DMS53 (cell line): ENCODE data around the gene ASB15.

Source experiments
- DNase-seq: peaks from one replicate; lab custom pipeline; 2025; lab: John Stamatoyannopoulos, UW

Gene ASB15

DNA sequence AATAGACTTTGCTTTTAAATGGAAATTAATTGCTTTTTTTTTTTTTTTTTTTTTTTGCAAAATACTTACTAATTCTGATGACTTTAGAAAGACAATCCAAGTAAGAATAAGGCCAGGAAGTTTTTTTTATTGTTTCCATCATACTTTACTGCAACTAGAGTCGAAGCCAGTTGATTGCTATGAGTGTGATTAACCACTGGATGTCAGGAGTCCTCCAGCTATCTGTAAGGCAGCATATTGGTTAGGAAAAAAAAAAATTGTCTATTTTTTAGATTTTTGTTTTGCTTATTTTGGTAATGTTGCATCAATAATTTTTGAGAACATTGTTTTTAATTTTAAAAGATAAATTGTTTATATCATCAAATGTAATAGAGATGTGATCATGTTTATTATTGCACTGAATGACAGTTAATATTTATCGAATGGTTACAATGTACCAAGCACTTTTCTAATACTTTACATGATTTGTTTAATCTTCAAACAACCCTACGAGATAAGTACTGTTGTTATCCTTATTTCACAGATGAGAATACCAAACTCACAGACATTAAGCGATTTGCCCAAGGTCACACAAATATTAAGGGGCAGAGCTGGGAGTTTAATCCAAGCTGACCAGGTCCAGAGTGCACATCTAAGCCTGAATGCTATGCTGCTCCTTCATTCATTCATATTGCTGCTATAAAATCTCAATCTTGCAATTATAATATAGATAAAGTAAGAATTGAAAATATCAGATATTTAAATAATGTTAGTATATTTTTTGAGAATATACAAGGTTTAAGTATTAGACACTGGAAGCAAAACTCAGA lies 34.1 kb downstream of the ASB15 start:
- peak; percentile 73 for DNase-seq

DNA sequence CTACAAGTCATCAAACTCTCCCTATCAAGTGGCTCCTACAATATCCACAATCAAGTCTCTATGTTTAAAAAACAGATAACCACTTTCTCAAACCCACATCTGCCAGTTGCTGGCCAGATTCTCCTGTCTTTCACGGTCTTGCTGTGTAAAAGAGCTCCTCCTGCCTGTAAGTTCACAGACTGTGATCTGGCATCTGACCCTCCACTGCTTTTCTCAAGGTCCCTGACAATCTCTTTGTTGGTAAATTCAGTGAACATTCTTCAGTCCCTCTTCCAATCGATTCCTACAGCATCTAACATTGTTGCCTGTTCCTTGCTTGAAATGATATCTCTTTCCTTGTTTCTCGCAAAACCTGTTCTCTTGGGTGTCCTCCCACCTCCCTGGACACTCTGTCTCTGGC lies 35.6 kb downstream of the ASB15 start:
- DNase-seq: peak; percentile 46

- no peak for DNase-seq
These were observed 36.3 kb downstream of the ASB15 start for GRCh38 chr7:123637878-123638277.

DNA sequence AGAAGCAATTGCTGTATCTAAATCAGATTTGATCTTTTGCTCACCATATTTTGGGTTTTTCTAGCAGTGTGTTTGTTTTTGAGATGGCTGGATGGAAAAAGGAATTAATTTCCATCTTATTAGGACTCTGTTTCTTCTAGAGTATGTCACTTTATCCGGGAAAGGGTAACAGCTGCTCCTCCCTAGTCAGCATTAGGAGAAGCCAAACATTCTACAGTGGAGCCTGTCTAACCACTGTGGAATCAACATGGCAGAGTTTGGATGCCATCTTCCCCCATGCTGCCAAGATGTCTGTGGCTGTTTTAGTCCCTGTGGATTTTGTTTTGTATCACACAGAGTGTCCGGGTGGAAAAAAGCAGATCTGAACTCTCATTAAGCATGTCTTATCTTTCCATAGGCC lies 38.0 kb downstream of the ASB15 start:
- DNase-seq: no peak

DNA sequence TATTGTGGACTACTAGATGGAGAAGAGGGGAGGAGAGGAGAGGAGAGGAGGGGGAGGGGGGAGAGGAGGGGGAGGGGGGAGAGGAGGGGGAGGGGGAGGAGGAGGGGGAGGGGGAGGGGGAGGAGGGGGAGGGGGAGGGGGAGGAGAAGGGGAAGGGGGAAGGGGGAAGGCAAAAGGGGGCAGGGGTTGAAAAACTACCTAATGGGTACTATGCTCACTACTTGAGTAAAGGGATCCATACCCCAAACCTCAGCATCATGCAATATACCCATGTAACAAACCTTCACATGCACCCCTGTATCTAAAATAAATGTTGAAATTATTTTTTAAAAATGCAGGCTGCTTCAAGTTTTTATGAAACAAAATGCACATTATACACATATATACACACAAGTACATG lies 39.0 kb downstream of the ASB15 start:
- DNase-seq: no peak

GRCh38 chr7:123641901-123642300 lies 40.3 kb downstream of the ASB15 start:
- no peak for DNase-seq

DNA sequence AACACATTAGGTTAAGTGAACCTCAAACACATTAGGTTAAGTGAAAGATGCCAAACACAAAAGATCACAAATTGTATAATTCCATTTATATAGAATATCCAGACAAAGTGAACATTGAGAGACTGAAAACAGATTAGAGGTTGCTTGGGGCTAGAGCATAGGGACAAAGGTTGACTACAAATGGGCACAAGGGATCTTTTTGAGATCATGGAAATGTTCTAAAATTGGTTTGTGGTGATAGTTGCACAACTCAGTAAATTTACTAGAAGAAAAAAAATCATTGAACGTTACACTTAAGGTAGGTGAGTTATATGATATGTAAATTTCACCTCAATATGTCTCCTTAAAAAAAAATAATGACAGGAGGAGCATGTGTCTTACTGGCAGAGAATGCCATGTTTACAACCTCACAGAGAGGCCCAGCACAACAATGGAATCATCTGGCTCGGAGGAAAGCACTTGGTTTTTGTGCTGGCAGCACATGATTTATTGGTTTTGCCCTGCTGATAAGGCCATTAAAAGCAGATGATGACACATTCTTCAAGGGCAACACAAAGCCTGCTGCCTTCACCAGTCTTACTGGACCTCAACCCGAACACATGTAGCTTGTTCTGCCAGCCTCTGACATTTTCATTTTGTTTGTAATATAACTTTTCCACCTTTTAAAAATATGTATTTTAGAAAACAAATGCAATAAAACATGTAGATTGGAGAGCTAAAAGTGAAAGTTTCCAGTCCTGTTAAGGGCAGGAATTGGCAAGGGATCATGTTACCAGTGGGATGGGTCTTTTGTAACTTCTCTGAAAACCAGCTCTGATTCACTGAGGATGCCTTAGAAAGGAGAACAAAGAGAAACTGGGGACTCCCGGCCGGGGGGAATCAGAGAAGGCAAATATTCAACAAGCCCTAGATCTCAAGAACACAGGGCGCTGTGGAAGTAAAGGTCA lies 42.1 kb downstream of the ASB15 start:
- DNase-seq: peak; percentile 87

DNA sequence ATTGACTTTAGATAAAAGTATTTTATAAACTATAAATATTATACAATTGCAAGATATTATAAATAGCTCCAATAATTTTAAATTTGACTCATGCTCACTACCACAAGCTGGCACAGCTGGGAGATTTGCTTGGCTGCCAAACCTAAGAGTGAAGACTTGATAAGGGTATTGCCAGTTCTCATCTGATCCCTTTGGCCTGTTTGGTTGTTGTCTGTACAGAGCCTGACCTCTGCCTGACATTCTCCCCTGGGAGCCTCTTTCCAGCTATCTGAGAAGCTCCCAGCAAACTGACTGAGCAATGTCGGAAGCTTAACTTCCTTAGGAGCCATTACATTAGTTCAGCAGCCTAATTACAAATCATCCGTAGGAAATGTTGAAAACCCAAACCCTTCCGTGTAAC lies 43.9 kb downstream of the ASB15 start:
- no peak for DNase-seq

- DNase-seq: no peak
These were observed 45.6 kb downstream of the ASB15 start for GRCh38 chr7:123647106-123647730.

- no peak for DNase-seq
These were observed 48.3 kb downstream of the ASB15 start for GRCh38 chr7:123649964-123650363.

GRCh38 chr7:123650595-123650994 lies 49.0 kb downstream of the ASB15 start:
- DNase-seq: no peak

DNA sequence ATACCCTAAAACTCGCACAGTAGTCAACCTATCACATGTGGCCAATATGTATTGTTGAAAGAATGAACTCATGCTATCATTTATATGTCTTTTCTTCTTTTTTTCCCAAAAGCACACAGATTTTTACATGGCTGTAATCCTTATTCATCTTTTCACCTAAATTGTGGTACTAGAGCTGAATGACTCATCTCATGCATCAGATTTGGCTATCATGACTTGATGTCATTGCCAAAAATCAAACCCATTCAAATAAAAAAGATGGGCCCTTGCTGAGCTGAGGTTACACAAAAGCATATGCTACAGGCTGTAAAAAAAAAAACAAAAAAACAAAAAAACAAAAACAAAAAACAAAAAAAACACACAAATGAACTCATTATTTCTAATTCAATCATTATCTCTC lies 50.8 kb downstream of the ASB15 start:
- no peak for DNase-seq

DNA sequence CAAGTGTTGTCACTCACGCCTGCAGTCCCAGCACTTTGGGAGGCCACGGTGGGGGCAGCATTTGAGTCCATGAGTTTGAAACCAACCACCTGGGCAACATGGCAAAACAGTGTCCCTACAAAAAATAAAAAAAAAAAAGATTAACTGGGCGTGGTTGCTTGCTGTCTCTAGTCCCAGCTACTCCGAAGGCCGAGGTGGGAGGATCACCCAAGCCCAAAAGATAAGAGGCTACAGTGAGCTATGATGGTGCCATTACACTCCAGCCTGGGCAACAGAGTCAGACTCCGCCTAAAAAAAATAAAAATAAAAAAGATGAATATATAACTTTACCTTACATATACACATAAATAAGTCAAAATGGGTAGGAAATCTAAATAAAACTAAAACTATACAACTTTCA lies 51.5 kb downstream of the ASB15 start:
- no peak for DNase-seq

DNA sequence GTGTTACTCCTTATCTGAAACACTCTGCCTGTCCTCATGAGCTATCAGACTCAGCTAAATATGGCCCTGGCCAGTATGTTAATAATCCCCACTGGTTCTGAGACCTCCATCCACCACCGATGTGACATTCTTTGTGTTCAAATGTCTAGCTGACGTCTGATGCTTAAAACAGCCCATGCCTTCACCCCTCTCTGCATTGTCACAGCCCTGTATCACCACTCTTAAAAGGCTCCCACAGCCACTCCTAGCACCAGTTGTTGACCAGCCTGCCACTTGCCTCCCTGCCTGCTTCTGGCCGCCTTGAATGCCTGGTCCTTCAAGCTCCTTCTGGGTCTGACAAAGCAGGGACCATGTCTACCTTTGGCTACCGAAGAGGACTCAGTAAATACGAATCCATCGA lies 54.0 kb downstream of the ASB15 start, which contains the start of gene LMOD2:
LMOD2 (plus strand) TSS at position 253 of the 400 bp plus-strand sequence; CDS start at position 351, 98 bp downstream.
- DNase-seq: no peak

DNA sequence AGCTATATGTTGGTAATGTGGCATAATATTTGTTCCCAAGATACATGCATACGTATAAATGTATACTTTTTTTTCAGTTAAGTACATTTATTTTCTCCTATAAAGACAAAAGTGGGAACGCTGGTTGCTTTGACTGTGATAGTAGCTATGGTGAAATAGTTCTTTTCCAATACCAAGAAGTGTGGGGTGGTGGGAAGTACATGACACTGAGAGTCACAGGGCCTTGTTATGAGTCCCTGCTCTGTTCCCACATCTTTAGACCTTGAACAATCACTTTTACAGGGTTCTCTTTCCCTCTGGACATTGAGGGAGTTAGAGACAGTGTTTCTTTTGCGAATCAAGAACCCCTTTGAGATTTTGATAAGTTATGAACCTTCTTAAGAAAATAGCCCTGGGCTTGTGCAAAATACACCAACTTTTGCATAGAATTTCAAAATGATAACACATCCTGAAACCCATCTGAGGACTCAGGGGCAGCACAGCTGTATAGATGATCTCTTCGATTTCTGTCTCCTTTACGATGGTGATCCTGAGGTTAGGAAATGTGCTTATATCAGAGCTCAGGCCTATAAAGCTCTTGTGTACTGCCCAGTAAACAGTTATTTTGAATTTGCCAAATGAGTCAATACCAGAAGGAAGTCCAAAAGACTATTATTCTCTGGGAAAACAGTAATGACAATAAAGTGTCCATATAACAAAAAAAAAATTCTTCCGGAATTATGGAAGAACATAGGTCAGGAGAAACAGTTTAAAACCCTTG lies 55.1 kb downstream of the ASB15 start:
- DNase-seq: no peak

DNA sequence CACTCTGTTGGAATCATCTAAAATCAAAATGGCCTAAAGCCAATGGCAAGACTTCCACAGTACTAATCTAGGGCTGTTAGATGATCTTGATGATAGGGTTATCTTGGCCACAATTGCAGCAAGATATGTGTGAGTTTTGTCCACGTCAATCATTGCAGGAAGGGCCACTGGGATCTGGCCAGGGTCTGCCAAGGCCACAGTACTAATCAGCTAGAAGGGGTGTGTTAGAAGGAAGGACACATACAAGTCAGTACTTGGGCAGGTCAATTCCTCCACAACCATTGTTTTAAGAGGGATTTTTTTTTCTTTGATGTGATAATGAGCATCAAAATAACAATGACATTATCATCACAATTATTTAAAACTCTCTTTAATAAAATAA lies 55.7 kb downstream of the ASB15 start:
- DNase-seq: no peak

DNA sequence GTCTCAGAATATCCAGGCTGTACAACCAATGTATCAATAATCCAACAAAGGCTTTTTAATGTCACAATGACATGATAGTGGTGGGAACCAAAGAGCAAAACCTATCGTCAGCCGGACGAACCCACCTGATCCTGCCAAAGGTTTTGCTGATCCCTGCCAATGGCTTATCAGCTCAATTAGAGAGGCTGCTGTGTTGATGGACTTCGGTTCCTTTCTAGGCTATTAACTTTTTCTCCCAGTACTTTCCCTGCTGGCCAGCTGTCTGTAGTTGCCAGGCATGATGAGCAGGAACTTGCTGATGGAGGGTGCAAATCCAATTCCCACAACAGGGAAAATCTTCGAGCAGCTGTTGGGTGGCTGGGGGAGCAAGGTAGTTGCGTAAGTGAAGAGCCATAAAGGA lies 56.4 kb downstream of the ASB15 start:
- no peak for DNase-seq

DNA sequence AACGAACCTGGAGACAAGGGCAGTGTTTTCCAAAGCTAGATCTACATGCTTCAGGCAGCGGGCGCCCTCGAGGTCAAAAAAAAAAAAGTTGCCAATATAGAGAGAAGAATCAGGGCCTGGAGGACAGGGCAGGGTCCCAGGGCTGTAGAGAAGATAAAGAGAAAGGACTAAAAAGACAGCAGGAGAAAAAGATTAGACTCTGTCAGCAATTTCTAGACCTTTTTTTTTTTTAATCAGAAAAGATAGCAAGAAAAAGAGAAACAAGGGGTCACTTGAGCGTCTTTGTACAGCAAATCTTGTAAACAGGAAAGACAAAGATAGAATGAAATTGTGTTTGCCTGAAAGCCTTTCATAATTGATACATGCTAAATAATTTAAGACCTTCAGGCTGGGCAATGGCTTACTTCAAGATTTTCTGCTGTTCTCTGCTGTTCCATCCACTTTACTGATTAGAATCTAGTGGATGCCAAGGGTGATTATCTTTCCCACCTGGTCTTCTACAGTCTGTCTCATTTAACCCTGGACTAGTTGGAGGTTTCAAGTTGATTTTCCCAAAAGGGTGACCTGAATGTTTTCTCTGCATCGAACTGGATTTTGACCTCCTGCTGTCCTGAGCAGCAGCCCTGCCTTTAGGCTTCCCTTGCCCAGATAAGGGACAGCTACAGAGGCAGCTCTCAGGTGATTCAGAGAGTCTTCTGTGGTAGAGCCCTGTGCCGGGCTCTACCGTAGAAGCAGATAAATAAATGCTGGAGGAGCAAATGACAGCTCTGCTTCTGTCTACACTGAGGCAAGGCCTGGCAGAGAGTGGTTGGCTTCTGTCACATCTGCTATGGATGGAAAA lies 59.1 kb downstream of the ASB15 start:
- DNase-seq: no peak

DNA sequence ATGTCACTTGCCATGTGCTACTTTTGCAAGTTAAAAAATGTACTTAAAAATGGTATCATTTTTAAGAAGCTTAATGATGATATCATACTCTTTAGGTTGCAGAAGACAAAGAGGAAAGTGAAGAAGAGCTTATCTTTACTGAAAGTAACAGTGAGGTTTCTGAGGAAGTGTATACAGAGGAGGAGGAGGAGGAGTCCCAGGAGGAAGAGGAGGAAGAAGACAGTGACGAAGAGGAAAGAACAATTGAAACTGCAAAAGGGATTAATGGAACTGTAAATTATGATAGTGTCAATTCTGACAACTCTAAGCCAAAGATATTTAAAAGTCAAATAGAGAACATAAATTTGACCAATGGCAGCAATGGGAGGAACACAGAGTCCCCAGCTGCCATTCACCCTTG lies 60.1 kb downstream of the ASB15 start:
- DNase-seq: no peak

GRCh38 chr7:123662293-123662692 lies 60.7 kb downstream of the ASB15 start:
- DNase-seq: no peak

DNA sequence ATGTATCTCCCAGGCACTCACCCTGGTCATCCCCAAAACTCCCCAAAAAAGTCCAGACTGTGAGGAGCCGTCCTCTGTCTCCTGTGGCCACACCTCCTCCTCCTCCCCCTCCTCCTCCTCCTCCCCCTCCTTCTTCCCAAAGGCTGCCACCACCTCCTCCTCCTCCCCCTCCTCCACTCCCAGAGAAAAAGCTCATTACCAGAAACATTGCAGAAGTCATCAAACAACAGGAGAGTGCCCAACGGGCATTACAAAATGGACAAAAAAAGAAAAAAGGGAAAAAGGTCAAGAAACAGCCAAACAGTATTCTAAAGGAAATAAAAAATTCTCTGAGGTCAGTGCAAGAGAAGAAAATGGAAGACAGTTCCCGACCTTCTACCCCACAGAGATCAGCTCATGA lies 61.1 kb downstream of the ASB15 start:
- DNase-seq: no peak
